ENCODE results near the gene CAMKK1.

DNA sequence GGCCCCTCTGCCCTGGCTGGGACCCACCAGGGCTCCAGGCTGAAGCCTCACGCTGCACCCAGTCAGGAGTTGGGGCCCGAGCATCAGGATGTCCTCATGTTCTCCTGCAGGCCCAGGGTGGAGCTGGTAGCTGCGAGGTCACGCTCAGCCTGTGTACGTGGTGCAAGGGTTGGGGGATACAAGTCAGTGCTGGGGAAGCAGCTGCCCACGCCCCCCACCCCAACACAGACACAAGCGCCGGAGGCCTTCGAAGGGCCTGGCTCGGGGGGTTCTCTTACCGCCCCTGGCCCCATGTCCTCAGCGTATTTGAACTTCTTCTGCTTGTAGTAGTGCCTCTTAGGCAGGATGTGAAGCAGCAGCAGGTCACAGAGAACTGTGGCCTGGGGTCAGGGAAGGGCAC lies 4.9 kb upstream of the CAMKK1 start:
- TF ChIP-seq ZNF70 (CRISPR knock-in tag; IDR thresholded peaks at IDR 0.05) = no peak
- TF ChIP-seq RARB (CRISPR knock-in tag; IDR thresholded peaks at IDR 0.05) = no peak
- TF ChIP-seq, protein P1, sequence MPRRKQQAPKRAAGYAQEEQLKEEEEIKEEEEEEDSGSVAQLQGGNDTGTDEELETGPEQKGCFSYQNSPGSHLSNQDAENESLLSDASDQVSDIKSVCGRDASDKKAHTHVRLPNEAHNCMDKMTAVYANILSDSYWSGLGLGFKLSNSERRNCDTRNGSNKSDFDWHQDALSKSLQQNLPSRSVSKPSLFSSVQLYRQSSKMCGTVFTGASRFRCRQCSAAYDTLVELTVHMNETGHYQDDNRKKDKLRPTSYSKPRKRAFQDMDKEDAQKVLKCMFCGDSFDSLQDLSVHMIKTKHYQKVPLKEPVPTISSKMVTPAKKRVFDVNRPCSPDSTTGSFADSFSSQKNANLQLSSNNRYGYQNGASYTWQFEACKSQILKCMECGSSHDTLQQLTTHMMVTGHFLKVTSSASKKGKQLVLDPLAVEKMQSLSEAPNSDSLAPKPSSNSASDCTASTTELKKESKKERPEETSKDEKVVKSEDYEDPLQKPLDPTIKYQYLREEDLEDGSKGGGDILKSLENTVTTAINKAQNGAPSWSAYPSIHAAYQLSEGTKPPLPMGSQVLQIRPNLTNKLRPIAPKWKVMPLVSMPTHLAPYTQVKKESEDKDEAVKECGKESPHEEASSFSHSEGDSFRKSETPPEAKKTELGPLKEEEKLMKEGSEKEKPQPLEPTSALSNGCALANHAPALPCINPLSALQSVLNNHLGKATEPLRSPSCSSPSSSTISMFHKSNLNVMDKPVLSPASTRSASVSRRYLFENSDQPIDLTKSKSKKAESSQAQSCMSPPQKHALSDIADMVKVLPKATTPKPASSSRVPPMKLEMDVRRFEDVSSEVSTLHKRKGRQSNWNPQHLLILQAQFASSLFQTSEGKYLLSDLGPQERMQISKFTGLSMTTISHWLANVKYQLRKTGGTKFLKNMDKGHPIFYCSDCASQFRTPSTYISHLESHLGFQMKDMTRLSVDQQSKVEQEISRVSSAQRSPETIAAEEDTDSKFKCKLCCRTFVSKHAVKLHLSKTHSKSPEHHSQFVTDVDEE (CRISPR knock-in tag; IDR thresholded peaks at IDR 0.05) = no peak
- TF ChIP-seq, protein P2, sequence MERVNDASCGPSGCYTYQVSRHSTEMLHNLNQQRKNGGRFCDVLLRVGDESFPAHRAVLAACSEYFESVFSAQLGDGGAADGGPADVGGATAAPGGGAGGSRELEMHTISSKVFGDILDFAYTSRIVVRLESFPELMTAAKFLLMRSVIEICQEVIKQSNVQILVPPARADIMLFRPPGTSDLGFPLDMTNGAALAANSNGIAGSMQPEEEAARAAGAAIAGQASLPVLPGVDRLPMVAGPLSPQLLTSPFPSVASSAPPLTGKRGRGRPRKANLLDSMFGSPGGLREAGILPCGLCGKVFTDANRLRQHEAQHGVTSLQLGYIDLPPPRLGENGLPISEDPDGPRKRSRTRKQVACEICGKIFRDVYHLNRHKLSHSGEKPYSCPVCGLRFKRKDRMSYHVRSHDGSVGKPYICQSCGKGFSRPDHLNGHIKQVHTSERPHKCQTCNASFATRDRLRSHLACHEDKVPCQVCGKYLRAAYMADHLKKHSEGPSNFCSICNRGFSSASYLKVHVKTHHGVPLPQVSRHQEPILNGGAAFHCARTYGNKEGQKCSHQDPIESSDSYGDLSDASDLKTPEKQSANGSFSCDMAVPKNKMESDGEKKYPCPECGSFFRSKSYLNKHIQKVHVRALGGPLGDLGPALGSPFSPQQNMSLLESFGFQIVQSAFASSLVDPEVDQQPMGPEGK (CRISPR knock-in tag; IDR thresholded peaks at IDR 0.05; ENCODE audit: borderline replicate concordance) = no peak
- TF ChIP-seq ZNF8 (CRISPR knock-in tag; IDR thresholded peaks at IDR 0.05) = no peak
- TF ChIP-seq ZFP3 (CRISPR knock-in tag; IDR thresholded peaks at IDR 0.05) = no peak
- no peak for TF ChIP-seq BACH2 (CRISPR knock-in tag; IDR thresholded peaks at IDR 0.05; ENCODE audit: borderline replicate concordance)
- TF ChIP-seq ARNTL (CRISPR knock-in tag; IDR thresholded peaks at IDR 0.05; ENCODE audit: borderline replicate concordance, low read depth) = no peak
- no peak for TF ChIP-seq GLIS3 (CRISPR knock-in tag; IDR thresholded peaks at IDR 0.05)
